ENCODE measurements around the gene GRN. TPM values are rescaled to one million over a fixed set of nuclear protein-coding genes. Genes with fewer than 3 reads are reported as not detected.

GRN gene
- polyA plus RNA-seq, 2 of the 4 experiments (the other 2 are of a cell fraction) = 111 to 197 TPM

DNA sequence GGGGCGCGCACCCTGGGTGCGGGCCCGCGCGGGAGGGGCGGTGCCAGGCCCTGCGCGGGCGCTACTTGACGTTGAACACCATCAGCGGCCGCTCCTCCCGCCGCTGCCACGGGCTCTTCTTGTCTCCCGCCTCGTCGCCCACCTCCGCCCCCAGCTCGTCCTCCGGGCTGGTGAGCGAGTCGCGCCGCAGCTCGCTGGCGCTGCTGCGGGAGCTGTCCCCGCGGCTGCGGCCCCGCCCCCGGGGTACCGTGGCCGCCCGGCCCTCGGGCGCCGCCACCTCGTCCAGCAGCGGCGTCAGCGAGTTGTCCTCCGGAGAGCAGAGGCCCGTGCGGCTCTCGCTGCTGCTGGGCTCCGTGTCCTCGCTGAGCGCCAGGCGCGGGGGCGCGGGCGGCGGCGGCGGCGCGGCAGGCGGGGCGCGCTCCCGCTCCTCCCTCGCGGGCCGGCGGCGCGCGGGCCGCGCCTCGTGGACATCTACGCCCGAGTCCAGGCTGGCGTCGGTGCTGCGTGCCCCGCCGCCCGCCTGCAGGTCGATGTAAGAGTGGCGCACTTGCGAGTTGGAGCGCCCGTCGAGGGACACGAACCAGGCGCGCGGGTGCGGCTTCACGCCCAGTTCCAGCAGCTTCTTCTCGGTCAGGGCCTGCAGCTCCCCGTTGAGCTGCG lies 8.7 kb downstream of the GRN start:
- POLR2A ChIA-PET = interaction anchor here (2.3 kb wide), 1 partner anchor 9 kb away, joined by 7 read pairs; the partner anchor contains the start of gene GRN
- peak overlapping the region; percentile 90 for H3K4me2 ChIP-seq
- 19% methylated on average over 45 of the region's 98 CpGs for whole genome bisulfite sequencing (ENCODE audit: missing lambda C conversion rate)

DNA sequence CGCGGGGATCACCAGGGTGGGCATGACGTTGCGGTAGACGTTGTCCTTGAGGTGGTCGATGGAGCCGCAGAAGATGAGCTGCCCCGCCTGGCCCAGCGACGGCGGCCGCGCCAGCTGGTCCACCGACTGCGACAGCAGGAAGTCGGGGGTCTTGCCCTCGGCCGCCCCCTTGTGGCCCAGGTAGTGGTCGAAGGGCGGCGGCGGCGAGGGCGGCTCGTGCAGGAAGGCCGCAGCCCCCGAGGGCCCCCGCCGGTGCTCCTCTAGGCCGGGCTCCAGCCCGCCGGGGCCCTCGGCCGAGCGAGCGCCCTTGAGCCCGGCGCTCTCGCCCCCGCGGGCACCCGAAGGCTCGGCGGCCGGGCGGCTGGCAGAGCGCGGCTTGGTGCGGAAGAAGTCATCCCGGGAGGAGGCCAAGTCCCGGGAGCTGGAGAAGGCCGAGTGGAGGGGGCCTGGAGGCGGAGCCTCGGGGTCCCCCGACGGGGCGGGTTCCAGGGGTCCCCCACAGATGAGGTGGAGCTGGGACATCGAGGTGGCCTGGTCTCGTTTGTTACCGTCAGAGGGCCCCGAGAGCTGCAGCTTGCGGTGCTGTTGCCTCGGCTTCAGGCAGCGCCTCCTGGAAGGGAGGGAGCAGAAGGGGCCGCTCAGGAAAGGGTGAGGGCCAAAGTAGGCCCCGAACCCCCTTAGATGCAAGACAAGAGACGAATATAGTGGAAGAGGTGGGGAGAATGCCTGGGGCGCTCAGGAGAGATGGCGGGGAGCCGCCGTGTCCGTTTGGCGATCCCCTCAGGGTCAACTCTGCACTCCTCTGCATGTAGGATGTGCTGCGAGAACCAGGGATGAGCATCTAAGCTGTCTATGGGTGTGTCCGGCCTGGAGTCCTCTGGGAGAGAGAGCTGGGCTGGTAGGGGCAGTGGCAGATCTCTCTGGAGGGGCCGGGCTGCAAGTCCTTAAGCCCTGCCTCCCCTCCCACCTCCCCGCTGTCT lies 9.8 kb downstream of the GRN start:
- Histone ChIP-seq H3K9me3 (no peaks in the 10 kb centered on the region), H3K4me2 (no peak overlapping the region), H3K4me1 (no peaks in the 10 kb centered on the region), H3K27ac (no peak overlapping the region), H3K4me3 (no peak overlapping the region)
- FAIRE-seq (no peak), DNase-seq (ENCODE audit: low read depth in 1 of 2, low spot score in 1 of 2) (no peak), ATAC-seq (no peak)
- ChIA-PET POLR2A (interaction anchor here (2.3 kb wide), 1 partner anchor 10 kb away, joined by 7 read pairs; the partner anchor contains the start of gene GRN), CTCF (interaction anchor here (0.6 to 17.9 kb wide), 13 partner anchors 8 to 315 kb away, joined by 3 to 327 read pairs (median 6); partner anchors contain the start of genes FAM171A2 and GRN)
- 91% methylated on average over 62 of the region's 77 CpGs for WGBS (ENCODE audit: missing lambda C conversion rate)
- TF ChIP-seq, protein P1, sequence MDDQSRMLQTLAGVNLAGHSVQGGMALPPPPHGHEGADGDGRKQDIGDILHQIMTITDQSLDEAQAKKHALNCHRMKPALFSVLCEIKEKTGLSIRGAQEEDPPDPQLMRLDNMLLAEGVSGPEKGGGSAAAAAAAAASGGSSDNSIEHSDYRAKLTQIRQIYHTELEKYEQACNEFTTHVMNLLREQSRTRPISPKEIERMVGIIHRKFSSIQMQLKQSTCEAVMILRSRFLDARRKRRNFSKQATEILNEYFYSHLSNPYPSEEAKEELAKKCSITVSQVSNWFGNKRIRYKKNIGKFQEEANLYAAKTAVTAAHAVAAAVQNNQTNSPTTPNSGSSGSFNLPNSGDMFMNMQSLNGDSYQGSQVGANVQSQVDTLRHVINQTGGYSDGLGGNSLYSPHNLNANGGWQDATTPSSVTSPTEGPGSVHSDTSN (IDR thresholded peaks at IDR 0.05) = no peak
- TF ChIP-seq FOSL2 (IDR thresholded peaks at IDR 0.05) (no peak), FOSL2 (CRISPR knock-in tag; IDR thresholded peaks at IDR 0.05) (no peak)
- TF ChIP-seq, protein P2, sequence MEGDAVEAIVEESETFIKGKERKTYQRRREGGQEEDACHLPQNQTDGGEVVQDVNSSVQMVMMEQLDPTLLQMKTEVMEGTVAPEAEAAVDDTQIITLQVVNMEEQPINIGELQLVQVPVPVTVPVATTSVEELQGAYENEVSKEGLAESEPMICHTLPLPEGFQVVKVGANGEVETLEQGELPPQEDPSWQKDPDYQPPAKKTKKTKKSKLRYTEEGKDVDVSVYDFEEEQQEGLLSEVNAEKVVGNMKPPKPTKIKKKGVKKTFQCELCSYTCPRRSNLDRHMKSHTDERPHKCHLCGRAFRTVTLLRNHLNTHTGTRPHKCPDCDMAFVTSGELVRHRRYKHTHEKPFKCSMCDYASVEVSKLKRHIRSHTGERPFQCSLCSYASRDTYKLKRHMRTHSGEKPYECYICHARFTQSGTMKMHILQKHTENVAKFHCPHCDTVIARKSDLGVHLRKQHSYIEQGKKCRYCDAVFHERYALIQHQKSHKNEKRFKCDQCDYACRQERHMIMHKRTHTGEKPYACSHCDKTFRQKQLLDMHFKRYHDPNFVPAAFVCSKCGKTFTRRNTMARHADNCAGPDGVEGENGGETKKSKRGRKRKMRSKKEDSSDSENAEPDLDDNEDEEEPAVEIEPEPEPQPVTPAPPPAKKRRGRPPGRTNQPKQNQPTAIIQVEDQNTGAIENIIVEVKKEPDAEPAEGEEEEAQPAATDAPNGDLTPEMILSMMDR (IDR thresholded peaks at IDR 0.05) = 0 out of 3 replicates have a peak, but pooled peaks have one; percentile 8

More for the DNA sequence above, 8.7 kb downstream of the GRN start:
- Histone ChIP-seq H3K4me3 (peak overlapping the region; percentile 42), H3K4me1 (no peaks in the 10 kb centered on the region), H3K27ac (peak overlapping the region; percentile 34 to 75; a peak in 4 of 6 replicates), H3K9me3 (no peaks in the 10 kb centered on the region)
- TF ChIP-seq, protein P3, sequence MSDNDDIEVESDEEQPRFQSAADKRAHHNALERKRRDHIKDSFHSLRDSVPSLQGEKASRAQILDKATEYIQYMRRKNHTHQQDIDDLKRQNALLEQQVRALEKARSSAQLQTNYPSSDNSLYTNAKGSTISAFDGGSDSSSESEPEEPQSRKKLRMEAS (IDR thresholded peaks at IDR 0.05) = peak; percentile 53; the same call in 1 of the 2 replicates
- TF ChIP-seq CBX2 (IDR thresholded peaks at IDR 0.05; ENCODE audit: borderline replicate concordance, low read depth) = no peak
- TF ChIP-seq, protein P4, sequence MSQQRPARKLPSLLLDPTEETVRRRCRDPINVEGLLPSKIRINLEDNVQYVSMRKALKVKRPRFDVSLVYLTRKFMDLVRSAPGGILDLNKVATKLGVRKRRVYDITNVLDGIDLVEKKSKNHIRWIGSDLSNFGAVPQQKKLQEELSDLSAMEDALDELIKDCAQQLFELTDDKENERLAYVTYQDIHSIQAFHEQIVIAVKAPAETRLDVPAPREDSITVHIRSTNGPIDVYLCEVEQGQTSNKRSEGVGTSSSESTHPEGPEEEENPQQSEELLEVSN (IDR thresholded peaks at IDR 0.05; ENCODE audit: borderline replicate concordance, low read depth) = peak; percentile 27; the same call in 1 of the 2 replicates
- FAIRE-seq = no peak
- ATAC-seq = no peak
- CTCF ChIA-PET = interaction anchor here (0.5 to 17.9 kb wide), 17 partner anchors 9 to 864 kb away, joined by 3 to 327 read pairs (median 3); partner anchors contain the start of gene FAM171A2
- DNase-seq (ENCODE audit: low read depth in 1 of 2, low spot score in 1 of 2) = no peak

DNA sequence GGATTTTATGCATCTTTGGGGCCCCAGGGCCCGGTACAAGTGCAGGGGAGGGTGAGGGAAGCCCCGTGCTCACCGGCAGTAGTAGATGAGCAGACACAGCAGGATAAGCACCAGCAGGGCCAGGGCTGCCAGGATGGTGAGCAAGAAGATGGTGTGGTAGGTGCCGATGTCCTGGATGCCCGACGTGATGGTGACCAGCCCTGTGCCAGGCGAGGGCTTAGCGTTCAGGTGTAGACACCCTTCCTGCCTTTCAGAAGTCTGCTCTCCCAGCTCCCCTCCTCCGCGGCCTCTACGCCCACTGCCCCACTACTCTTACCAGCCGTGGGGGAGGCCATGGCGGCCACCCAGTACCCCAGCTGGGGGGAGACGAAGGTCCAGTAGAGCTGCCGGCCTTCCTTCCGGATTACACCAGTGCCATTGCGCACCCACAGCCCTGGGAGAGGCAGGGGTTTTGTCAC lies 10.6 kb downstream of the GRN start:
- Histone ChIP-seq H3K4me2 (no peak overlapping the region), H3K9me3 (no peaks in the 10 kb centered on the region), H3K4me1 (no peaks in the 10 kb centered on the region), H3K27ac (no peak overlapping the region), H3K4me3 (no peak overlapping the region)
- POLR2A ChIA-PET = no interaction called here
- WGBS (ENCODE audit: missing lambda C conversion rate) = 86% methylated on average over 17 of the region's 17 CpGs
- no peak for FAIRE-seq
- ATAC-seq = no peak
- CTCF ChIA-PET = interaction anchor here (0.6 to 17.9 kb wide), 6 partner anchors 7 to 281 kb away, joined by 3 to 327 read pairs (median 26); partner anchors contain the start of genes FAM171A2 and GRN
- no peak for DNase-seq (ENCODE audit: low read depth in 1 of 2, low spot score in 1 of 2)
- TF ChIP-seq ZSCAN20 (CRISPR knock-in tag; IDR thresholded peaks at IDR 0.05) (no peak), FOSL2 (IDR thresholded peaks at IDR 0.05) (no peak), FOSL2 (CRISPR knock-in tag; IDR thresholded peaks at IDR 0.05) (no peak), MAFK (IDR thresholded peaks at IDR 0.05; ENCODE audit: partially characterized antibody) (no peak), EHMT2 (IDR thresholded peaks at IDR 0.05; ENCODE audit: low read depth) (no peak), POLR2A (IDR thresholded peaks at IDR 0.05; ENCODE audit: low read length) (no peak), JUN (IDR thresholded peaks at IDR 0.05) (no peak)
- TF ChIP-seq, protein P3 (IDR thresholded peaks at IDR 0.05) = no peak

Data from A549 (cell line).